ENCODE results near the gene TUBGCP6.
A peak's percentile ranks its signal among the peaks of the same experiment; 100 is the strongest.
"Not testable (repeated sequence)": the region's sequence is repeated elsewhere in the genome, so short reads cannot be mapped to it uniquely, and the experiment has no call there.

TUBGCP6 gene

DNA sequence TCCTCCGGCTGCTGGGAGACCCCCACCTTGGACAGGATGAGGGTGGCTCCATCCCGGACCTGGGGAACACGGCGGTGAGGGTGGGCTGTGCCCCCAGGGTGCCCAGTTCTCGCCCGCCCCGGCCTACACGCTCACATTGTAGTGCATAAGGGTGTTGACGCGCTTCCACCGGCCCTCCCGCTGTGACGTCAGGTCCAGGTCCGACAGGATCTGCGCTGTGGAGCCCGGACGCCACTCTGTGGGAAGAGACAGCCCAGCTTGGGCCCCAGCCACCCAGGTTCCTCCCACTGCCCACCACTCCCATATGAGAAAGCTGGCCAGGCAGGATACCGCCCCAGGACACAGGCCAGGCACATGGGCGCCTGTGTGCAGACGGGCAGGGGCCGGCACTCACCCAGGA, 33.6 kb upstream of the TUBGCP6 start:
- DNase-seq: no peak

GRCh38 chr22:50277761-50278160, 32.9 kb upstream of the TUBGCP6 start:
- DNase-seq: no peak

GRCh38 chr22:50276143-50276542, 31.3 kb upstream of the TUBGCP6 start:
- no peak for DNase-seq

DNA sequence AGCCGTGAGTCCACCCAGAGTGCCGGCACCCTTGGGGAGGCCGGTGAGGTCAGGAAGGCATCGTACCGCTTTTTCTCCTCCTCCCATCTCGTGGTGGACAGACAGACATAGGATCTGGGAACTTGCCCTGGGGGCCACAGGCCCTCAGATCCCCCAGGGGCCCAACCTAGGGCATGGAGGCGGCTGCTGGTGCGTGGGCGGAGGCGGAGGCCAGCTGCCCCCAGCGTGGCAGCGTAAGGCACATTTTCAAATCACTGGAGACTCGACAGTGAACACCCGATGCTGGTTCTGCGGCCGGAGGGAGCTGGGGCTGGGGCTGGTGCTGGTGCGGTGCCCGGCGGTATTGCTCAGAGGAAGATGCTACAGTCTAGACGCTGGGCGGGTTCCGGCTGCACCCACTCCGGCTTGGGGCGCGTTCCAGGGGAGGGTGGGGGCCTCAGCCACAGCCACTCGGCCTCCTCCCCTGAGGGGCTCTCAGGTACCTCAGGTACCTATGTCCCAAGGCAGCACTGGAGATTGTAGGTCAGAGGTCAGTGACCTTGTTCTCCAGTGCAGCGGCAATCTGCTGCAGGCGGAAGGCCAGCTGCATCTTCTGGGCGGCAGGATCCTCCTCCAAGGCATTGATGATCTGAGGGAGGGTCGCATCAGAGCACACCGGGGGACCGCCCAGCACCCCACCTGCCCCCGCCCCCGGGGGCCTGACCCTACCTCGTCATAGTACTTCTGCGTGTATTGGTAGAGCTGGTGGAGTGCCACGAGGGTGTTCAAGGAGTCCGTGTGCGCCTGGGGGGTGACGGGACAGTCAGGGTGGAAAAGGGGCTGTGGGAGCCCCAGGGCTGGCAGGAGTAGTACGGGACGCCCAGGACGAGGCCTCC, 30.6 kb upstream of the TUBGCP6 start:
- no peak for DNase-seq

DNA sequence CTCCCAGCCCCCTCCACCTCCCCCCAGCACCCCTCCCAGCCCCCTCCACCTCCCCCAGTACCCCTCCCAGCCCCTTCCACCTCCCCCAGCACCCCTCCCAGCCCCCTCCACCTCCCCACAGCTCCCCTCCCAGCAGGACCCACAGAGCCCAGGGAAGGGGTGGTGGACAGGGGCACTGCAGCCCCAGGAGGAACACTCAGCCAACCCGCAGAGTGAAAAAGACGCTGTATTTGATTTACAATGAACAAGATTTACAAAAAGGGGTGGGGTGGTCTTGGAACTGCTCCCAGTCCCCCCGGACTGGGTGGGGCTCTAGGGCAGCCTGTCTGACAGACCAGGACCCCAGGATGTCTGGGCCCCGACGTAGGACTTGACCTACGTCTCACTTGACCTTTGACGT, 29.9 kb upstream of the TUBGCP6 start:
- DNase-seq: no peak

GRCh38 chr22:50274311-50274710, 29.5 kb upstream of the TUBGCP6 start:
- DNase-seq: peak; percentile 56

DNA sequence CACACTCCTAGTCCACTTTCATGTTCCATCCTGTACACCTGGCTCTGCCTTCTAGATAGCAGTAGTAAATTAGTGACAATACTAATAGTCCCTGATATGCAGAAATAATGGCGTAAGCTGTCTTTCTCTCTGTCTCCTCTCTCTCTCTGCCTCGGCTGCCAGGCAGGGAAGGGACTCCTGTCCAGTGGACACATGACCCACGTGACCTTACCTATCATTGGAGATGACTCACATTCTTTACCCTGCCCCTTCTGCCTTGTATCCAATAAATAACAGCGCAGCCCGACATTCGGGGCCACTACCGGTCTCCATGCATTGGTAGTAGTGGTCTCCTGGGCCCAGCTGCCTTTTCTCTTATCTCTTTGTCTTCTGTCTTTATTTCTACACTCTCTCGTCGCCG, 29.0 kb upstream of the TUBGCP6 start:
- DNase-seq: not testable (repeated sequence)

DNA sequence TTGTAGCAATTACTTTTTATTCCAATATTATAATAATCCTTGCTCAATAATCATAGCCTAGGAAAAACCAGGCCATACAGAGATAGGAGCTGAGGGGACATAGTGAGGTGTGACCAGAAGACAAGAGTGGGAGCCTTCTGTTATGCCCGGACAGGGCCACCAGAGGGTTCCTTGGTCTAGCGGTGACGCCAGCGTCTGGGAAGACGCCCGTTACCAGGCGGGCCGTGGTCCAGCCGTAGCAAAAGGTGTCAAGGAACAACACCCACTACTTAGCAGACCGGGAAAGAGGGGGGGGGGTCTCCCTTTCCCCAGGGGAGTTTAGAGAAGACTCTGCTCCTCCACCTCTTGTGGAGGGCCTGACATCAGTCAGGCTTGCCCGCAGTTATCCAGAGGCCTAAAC, 28.5 kb upstream of the TUBGCP6 start:
- DNase-seq: not testable (repeated sequence)

DNA sequence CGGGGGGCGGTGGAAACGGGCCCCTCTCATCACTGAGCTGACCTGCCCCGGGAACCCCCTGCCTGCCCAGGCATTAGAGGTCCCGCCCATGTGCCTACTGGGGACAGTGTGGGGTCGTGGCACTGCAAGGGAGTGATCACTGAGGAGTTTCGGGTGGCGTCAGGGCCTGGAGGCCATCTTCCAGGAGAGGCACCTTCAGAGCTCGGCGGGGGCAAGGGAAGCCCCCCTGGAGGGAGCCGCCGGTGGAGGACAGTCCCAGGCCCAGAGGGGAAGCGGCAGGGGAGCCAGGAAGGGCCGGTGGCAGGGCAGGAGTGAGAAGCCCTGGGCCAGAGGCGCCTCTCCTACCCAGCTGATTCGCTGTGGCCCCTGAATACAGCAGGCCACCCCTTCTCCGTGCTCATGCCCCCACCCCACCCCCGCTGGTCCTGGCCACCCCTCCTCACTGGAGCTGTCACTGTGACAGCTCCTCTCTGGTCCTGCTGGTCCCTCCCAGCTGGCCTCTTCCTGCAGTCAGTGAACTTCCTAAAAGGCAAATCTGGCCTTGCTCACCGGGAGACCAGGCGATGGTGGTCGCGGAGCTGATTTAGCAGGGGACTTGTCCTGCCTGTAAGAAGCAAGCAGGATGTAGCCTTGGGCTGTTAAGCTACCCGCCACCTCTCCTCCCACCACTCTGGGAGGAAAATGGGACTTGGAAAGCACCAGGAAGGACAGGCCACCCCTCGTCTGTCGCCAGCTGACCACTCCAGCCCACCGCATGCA, 27.4 kb upstream of the TUBGCP6 start:
- DNase-seq: no peak

DNA sequence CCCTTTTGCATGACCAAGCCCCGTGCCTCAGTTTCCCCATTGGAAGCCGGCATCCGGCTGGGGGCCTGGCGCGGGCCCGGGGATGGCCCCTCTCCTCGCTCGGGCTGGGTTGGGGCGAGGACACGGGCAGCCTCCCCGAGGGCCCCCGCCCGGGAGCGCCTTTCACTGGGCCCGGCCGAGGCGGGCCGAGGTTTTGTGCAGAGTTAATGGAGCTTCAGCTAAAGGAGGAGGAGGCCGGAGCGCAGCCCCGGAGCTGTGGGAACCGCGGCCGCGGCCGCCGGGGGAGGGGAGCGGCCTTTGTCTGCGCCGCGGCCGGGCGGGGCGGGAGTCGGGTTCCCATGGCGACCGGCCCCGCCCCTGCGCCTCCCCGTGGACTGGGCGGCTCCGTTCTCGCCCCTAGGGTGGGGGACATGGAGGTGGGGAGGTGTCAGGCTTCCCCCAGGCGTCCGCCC, 26.7 kb upstream of the TUBGCP6 start:
- peak; percentile 51 for DNase-seq

DNA sequence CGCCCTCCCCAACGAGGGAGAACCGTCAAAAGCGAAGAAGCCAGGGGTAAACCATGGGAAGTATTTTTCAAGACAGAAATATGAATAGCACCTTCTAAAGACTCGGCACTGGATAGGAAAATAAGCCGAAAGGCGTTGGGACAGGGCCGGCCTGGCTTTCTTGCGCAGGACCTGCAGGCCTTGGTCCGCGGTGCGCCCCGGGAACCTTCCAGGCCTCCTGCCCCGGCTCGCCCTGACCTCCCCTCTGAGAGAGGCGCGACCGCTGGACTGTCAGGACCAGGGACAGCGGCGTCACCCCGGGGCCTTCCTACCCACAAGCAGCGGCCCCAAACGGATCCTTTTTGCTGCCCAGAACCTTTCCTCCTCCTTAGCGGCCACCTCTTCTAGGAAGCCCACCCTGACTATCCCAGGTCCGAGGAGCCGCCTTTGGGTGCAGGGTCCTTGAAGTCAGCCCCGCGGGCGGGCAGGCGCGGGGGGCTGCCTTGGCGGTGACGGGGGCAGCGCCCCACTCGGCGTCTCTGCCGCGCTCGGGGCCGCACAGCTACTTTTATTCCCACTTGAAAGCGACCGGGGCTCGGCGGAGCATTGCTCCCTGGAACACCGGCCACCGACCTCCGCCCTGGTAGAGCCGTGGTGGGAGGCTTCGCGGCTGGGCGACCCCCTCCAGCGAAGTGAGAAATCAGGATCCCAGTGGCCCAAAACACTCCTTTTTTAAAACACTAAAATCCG, 26.0 kb upstream of the TUBGCP6 start:
- peak; percentile 47 for DNase-seq

GRCh38 chr22:50269970-50270665, 25.3 kb upstream of the TUBGCP6 start, which contains the start of gene MAPK11:
Gene MAPK11 (minus strand): TSS chr22:50270380. CDS start chr22:50270292, 88 bp downstream.
- DNase-seq: peak; percentile 36

GRCh38 chr22:50269573-50269969, 24.7 kb upstream of the TUBGCP6 start:
- no peak for DNase-seq

GRCh38 chr22:50268655-50269113, 23.9 kb upstream of the TUBGCP6 start:
- no peak for DNase-seq

DNA sequence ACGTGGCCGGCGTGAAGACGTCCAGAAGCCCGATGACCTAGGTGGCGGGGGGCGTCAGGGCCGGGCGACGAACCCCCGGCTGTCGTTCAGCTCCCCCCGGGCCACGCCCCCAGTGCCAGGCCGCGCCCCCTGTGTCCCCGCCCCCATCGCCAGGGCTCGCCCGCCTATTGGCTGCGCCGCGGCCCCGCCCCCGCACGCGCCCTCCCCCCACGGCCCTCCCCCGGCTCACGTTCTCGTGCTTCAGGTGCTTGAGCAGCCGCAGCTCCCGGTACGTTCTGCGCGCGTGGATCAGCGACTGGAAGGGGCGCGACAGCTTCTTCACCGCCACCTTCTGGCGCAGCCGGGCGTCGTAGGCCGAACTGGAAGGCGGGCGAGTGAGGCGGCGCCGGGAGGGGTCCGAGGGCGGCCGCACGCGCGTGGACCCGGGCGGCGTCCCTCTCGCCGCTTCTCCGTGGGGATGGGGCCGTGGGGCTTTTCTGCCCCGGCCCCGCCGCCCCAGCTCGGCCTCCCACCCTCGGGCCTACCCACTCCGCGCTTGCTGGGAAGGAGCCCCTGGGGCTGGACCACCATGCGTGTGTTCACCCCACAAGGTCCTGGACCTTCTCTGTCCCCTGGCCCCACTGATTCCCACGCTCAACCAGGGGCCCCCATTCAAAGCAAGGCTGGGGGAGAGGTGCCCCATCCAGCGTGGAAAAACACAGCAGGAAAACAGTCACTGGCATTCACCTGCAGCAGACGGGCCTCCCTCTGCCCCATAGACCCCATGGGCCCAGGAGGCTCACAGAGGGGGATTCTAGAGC, 23.0 kb upstream of the TUBGCP6 start:
- peak; percentile 57 for DNase-seq

DNA sequence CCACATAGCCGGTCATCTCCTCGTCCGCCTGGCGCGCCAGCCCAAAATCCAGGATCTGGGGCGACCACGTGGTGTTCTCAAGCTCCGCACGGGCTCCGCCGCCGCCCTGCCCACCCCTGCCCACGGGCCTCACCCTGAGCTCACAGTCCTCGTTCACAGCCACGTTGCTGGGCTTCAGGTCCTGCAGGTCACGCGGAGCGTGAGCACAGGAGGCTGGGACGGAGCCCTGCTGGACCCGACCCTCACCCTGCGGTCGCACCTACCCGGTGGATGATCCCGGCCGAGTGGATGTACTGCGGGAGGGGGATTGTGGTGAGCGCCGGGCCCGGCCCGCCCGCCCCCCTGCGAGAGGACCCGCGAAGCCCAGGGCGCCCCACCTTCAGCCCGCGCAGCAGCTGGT, 22.2 kb upstream of the TUBGCP6 start:
- no peak for DNase-seq

- DNase-seq: no peak
These were observed 20.3 kb upstream of the TUBGCP6 start for GRCh38 chr22:50264946-50265669.

DNA sequence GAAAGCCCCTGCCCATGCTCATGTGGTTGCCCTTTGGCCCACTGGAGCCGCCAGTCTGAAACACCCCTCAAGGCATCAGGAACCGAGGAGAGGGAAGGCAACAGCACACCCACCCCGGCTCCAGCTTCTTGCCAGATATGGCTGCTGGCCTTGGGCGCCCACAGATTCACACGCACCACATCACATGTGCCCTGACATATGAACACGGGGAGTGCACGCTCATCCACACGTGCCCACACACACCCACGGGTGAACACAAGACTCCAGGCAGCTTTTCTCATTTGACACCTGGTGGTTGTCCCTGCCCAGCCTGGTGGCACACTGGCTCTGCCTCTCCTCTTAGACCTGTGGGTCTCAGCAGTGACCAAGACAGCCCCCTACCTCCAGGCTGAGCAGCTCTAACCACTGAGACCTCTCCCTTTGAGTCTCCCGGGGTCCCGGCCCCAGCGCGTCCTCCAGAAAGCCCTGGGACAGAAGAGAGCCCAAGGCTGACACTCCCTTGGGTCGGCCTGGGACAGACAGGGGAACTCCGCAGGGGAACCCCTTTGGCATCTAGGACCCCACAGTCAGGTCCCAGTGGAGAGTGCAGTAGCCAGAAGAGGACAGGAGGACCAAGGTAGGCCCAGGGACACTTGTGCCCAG, 19.4 kb upstream of the TUBGCP6 start:
- no peak for DNase-seq

DNA sequence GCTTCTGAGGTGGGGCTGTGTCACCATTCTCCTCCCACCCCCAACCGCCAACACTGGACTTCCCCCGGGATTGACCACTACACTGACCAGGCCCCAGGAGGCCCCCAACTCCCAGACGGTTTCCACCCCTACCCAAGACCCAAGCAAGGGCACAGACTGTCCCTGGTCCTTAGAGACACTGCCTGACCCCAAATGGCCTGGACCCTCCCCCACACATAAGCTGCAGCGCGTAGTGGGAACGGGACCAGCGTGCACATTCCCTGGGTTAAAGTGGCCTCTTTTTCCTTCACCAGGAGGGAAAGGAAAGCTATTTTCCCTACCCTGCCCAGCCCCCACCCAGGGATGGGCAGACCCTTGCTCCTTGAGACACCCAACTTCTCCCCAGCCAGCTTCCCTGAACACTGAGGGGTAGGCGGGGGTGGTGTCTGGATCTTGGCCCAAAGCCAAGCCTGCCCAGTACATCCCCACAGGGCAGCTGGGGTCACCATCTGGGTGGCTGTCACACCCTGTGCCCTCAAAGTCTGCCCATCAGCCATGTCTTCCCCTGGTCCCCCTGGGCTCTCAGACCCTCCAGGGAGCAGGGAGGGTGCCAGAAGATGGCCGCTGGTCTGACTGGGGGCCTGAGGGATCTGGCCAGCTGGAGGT, 18.3 kb upstream of the TUBGCP6 start:
- DNase-seq: no peak

DNA sequence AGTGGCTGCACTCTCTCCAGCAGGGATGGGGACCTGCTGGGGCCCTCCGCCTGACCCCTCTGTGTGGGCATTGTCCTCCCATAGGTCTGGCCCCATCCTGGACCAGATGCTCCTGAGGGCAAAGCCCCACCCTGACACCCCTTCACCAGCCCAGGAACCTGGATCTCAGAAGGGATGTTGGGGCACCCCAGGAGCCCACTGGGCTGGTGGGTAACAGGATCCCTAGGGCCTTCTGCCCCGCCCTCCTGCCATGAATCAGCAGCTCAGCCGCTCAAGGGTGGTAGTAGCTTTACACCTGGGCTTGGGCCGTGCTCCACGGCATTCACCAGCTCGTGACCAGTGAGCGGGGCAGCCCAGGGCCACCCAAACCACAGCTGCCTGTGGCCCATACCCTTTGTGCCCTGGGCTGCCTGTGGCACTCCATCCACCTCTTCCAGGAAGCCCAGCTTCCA, 17.7 kb upstream of the TUBGCP6 start:
- DNase-seq: no peak
